Suprapubic skin (tissue), 4 donors: ENCODE measurements around the gene CASR. TPM values are rescaled to one million over a fixed set of nuclear protein-coding genes. Genes with fewer than 3 reads are reported as not detected.

ENCODE experiments used
- DNase-seq, 2 donors: peaks; one replicate each; pipeline ENCODE4 v3.0.0-alpha.2; 2019; ENCODE audit warnings: low spot score in 2 of 2
- H3K27ac ChIP-seq: fragments of 200-600 bp; sonication (generic); one replicate; pipeline ENCODE4 v1.5.1; 2019
- H3K27me3 ChIP-seq: fragments of 200-600 bp; sonication (generic); one replicate; pipeline ENCODE4 v1.5.1; 2019
- H3K36me3 ChIP-seq: fragments of 200-600 bp; sonication (generic); one replicate; pipeline ENCODE4 v1.5.1; 2019
- H3K4me1 ChIP-seq: fragments of 200-600 bp; sonication (generic); one replicate; pipeline ENCODE4 v1.5.1; 2019
- H3K4me3 ChIP-seq: fragments of 200-600 bp; sonication (generic); one replicate; pipeline ENCODE4 v1.5.1; 2019; ENCODE audit warnings: mild to moderate bottlenecking
- H3K9me3 ChIP-seq: fragments of 200-600 bp; sonication (generic); one replicate; pipeline ENCODE4 v1.5.1; 2019
- EP300 ChIP-seq: sonication (generic); formaldehyde crosslinking; IDR thresholded peaks from one replicate; pipeline ENCODE4 v1.6.1; 2017; ENCODE audit warnings: antibody characterized with exemption
- POLR2A ChIP-seq, 2 donors: fragments of 450-650 bp; IDR thresholded peaks; one replicate each; pipeline ENCODE4 v1.6.1; 2017; ENCODE audit warnings: antibody characterized with exemption in 2 of 2, mild to moderate bottlenecking in 2 of 2, moderate library complexity in 2 of 2
- POLR2AphosphoS5 ChIP-seq, 3 donors: sonication (generic); formaldehyde crosslinking; IDR thresholded peaks; one replicate each; pipeline ENCODE4 v1.6.1; 2017; ENCODE audit warnings: antibody characterized with exemption in 3 of 3
- WGBS: methylation state at CpG from one replicate; pipeline ENCODE4 v1.1.5; 2018; 5-methylcytosine and 5-hydroxymethylcytosine counted together
- total RNA-seq, 4 donors: library from RNA; depleted of rRNA; stranded (reverse); fragments of >200 nt; gene quantifications; one replicate each; pipeline ENCODE4 v1.1.0, GENCODE V29; 2016
- TF ChIP-seq, protein P1 (sequence below), 2 donors: fragments of 200-600 bp in 1 of 2; fragments of 450-650 bp in 1 of 2; sonication (generic) in 1 of 2; IDR thresholded peaks; one replicate each; pipeline ENCODE4 v1.5.1; 2016 to 2019; ENCODE audit warnings: antibody characterized with exemption in 2 of 2, mild to moderate bottlenecking in 1 of 2, moderate library complexity in 1 of 2

The CASR gene
- total RNA-seq, 4 donors from 2014 or later = not detected

DNA sequence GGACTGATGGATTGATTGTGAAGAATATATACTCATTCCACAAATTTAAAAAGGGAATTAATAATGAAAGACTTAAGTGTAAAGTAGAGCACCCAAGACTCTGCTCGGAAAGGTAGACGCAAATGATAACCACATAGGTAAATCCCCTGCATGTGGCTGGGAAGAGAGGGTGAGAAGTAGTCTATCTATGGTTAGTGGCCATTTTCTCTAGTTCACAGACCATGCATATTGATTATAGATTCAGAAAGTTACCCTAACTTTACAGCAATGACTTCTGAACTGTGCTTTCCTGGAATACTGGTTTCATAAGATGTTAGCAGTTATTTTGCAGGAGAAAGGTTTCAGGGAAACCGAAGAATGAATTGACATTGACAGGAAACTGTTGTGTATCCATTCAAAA, 51.7 kb downstream of the CASR start:
- H3K27me3 ChIP-seq = peaks cover 6% of the 10 kb centered on the region
- H3K4me1 ChIP-seq = no peaks in the 10 kb centered on the region
- TF ChIP-seq, protein P1, sequence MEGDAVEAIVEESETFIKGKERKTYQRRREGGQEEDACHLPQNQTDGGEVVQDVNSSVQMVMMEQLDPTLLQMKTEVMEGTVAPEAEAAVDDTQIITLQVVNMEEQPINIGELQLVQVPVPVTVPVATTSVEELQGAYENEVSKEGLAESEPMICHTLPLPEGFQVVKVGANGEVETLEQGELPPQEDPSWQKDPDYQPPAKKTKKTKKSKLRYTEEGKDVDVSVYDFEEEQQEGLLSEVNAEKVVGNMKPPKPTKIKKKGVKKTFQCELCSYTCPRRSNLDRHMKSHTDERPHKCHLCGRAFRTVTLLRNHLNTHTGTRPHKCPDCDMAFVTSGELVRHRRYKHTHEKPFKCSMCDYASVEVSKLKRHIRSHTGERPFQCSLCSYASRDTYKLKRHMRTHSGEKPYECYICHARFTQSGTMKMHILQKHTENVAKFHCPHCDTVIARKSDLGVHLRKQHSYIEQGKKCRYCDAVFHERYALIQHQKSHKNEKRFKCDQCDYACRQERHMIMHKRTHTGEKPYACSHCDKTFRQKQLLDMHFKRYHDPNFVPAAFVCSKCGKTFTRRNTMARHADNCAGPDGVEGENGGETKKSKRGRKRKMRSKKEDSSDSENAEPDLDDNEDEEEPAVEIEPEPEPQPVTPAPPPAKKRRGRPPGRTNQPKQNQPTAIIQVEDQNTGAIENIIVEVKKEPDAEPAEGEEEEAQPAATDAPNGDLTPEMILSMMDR (IDR thresholded peaks at IDR 0.05) = no peak
- DNase-seq = no peak
- no peak overlapping the region for H3K4me3 ChIP-seq
- no peak overlapping the region for H3K27ac ChIP-seq
- H3K36me3 ChIP-seq = no peaks in the 10 kb centered on the region
- H3K9me3 ChIP-seq = no peaks in the 10 kb centered on the region
- 82% methylated on average over 3 of the region's 3 CpGs for WGBS

DNA sequence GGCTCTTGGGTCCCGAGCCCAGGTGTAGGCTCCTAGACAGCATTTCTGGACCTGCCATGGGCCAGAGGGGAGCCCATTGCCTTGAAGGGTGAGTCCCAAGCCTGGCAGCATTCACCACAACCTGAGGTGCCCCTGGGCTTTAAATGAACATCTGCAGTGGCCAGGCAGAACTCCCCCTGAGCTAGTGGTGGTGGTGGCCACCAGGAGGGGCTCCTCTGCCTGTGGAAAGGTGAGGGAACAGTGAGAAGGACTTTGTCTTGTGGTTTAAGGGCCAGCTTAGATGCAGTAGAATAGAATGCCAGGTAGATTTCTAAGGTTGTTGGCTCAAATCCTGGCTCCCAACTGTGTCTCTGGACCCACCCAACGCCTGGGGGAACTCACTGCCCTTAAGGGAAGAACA, 55.6 kb downstream of the CASR start:
- H3K27me3 ChIP-seq = no peaks in the 10 kb centered on the region
- H3K4me3 ChIP-seq = no peak overlapping the region
- DNase-seq = no peak
- H3K9me3 ChIP-seq = no peaks in the 10 kb centered on the region
- no peaks in the 10 kb centered on the region for H3K36me3 ChIP-seq
- WGBS = 92% methylated on average over 1 of the region's 2 CpGs
- no peak for TF ChIP-seq POLR2A (IDR thresholded peaks at IDR 0.05)
- TF ChIP-seq POLR2AphosphoS5 (IDR thresholded peaks at IDR 0.05) = no peak
- TF ChIP-seq, protein P1 (IDR thresholded peaks at IDR 0.05) = no peak
- no peak for TF ChIP-seq EP300
- H3K27ac ChIP-seq = no peak overlapping the region
- H3K4me1 ChIP-seq = no peaks in the 10 kb centered on the region

- H3K4me3 ChIP-seq = no peak overlapping the region
- no peaks in the 10 kb centered on the region for H3K9me3 ChIP-seq
- H3K27ac ChIP-seq = no peak overlapping the region
- H3K36me3 ChIP-seq = no peaks in the 10 kb centered on the region
- no peak for DNase-seq
- WGBS = 52% methylated on average over 7 of the region's 7 CpGs
- H3K27me3 ChIP-seq = no peaks in the 10 kb centered on the region
- no peak for TF ChIP-seq POLR2A (IDR thresholded peaks at IDR 0.05)
- TF ChIP-seq, protein P1 (IDR thresholded peaks at IDR 0.05) = no peak
- no peak for TF ChIP-seq EP300
- TF ChIP-seq POLR2AphosphoS5 (IDR thresholded peaks at IDR 0.05) = no peak
- H3K4me1 ChIP-seq = no peaks in the 10 kb centered on the region
Observed at GRCh38 chr3:122245513-122246174, 62.2 kb downstream of the CASR start.

DNA sequence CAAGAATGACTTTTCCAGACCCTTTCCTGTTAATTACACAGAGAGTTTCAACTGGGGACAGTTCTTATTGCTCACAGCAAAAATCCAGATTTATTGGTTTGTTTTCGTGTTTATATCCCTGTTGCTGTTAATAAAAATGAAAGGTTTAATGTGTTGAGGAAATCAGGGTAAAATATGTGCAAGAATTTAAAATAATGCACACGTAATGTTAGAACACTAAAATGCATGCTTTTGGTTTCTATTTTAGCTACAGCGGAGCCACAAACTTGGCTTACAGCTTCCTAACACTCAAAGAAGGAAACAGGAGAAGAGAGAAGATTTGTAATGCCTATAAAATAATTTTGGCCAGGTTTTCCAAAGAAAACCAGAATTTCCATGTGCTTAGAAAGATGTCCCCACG, 62.7 kb downstream of the CASR start:
- H3K27me3 ChIP-seq = no peaks in the 10 kb centered on the region
- no peaks in the 10 kb centered on the region for H3K4me1 ChIP-seq
- no peaks in the 10 kb centered on the region for H3K36me3 ChIP-seq
- no peak for DNase-seq
- no peak overlapping the region for H3K4me3 ChIP-seq
- whole genome bisulfite sequencing = 43% methylated on average over 4 of the region's 4 CpGs
- TF ChIP-seq, protein P1 (IDR thresholded peaks at IDR 0.05) = no peak
- TF ChIP-seq EP300 (no peak), POLR2AphosphoS5 (IDR thresholded peaks at IDR 0.05) (no peak), POLR2A (IDR thresholded peaks at IDR 0.05) (no peak)
- H3K9me3 ChIP-seq = no peaks in the 10 kb centered on the region
- no peak overlapping the region for H3K27ac ChIP-seq

DNA sequence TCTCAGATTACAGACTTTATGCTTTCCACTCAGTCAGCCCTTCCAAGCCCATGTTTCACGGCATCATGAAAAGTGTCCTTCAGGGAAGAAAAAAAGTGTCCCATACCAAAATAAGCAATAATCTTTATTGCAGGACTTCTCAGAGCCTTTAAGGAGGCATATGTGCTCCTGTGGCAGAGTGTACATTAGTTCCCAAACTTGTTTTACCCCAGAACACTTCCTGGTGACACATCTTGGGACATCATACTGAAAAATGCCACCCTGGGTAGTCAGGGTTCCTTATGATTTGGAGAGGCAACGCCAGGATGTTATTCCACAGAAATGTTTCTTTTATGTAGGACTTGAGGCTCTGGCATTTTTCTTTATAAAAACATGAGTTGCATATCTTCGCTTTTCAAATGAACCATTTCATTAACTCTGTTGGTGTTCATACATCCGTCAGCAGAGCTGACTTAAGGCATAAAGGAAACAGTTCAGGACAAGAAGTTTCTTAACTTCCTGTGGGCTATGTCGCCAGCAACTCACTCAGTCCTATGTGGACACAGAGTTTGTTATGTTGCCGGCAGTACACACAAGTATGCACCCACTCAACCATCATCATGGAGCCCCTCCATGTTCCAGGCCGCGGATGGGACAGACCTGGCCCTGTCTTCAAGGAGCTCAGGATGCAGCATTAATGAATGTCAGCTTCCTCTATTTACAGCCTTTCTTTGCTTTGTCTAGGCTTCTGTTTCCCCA, 63.8 kb downstream of the CASR start:
- H3K4me3 ChIP-seq = no peak overlapping the region
- no peak overlapping the region for H3K27ac ChIP-seq
- DNase-seq = no peak
- H3K36me3 ChIP-seq = no peaks in the 10 kb centered on the region
- WGBS = 84% methylated on average over 8 of the region's 8 CpGs
- no peaks in the 10 kb centered on the region for H3K27me3 ChIP-seq
- TF ChIP-seq EP300 (no peak), POLR2AphosphoS5 (IDR thresholded peaks at IDR 0.05) (no peak), POLR2A (IDR thresholded peaks at IDR 0.05) (no peak)
- TF ChIP-seq, protein P1 (IDR thresholded peaks at IDR 0.05) = no peak
- H3K9me3 ChIP-seq = no peaks in the 10 kb centered on the region
- no peaks in the 10 kb centered on the region for H3K4me1 ChIP-seq
